Heart left ventricle (tissue), 16 donors: ENCODE results near the gene HOXA3. TPM values are rescaled to one million over a fixed set of nuclear protein-coding genes. Genes with fewer than 3 reads are reported as not detected.

Experiments used
- ATAC-seq, 4 donors: fragments of 200-7000 bp; cut with Tn5 transposase; one replicate each; pipeline ENCODE4 v1.9.1; 2020 to 2022; ENCODE audit warnings: moderate library complexity in 4 of 4, mild to moderate bottlenecking in 3 of 4, moderate number of reproducible peaks in 1 of 4
- DNase-seq, 5 donors: peaks; one replicate each; pipeline ENCODE4 v3.0.0-alpha.2; 2020
- H3K27ac ChIP-seq, 12 donors: fragments of 200-600 bp; sonication (generic) in 4 of 12; one replicate each; pipeline versions ENCODE4 v1.5.0 to v1.8.0; 2016 to 2022; ENCODE audit warnings: mild to moderate bottlenecking in 2 of 12
- H3K27me3 ChIP-seq, 9 donors: fragments of 200-600 bp; sonication (generic) in 2 of 9; one replicate each; pipeline versions ENCODE4 v1.5.1 to v1.8.0; 2016 to 2022; ENCODE audit warnings: mild to moderate bottlenecking in 3 of 9
- H3K36me3 ChIP-seq, 9 donors: fragments of 200-600 bp; sonication (generic) in 2 of 9; one replicate each; pipeline versions ENCODE4 v1.5.0 to v1.8.0; 2018 to 2022; ENCODE audit warnings: mild to moderate bottlenecking in 2 of 9
- H3K4me1 ChIP-seq, 12 donors: fragments of 200-600 bp; sonication (generic) in 4 of 12; one replicate each; pipeline versions ENCODE4 v1.5.0 to v1.8.0; 2016 to 2022; ENCODE audit warnings: mild to moderate bottlenecking in 3 of 12
- H3K4me3 ChIP-seq, 12 donors: fragments of 200-600 bp; sonication (generic) in 4 of 12; one replicate each; pipeline versions ENCODE4 v1.5.0 to v1.8.0; 2017 to 2022; ENCODE audit warnings: mild to moderate bottlenecking in 9 of 12, moderate library complexity in 4 of 12
- H3K9me3 ChIP-seq, 12 donors: fragments of 200-600 bp; sonication (generic) in 4 of 12; one replicate each; pipeline versions ENCODE4 v1.5.0 to v1.8.0; 2016 to 2022; ENCODE audit warnings: mild to moderate bottlenecking in 1 of 12
- CTCF ChIP-seq, 12 donors: fragments of 200-600 bp; sonication (generic) in 4 of 12; IDR thresholded peaks; one replicate each; pipeline versions ENCODE4 v1.5.0 to v1.8.0; 2018 to 2022; ENCODE audit warnings: antibody characterized with exemption in 12 of 12, mild to moderate bottlenecking in 5 of 12
- POLR2A ChIP-seq, 2 donors: fragments of 450-650 bp; IDR thresholded peaks; one replicate each; pipeline ENCODE4 v1.6.1; 2017; ENCODE audit warnings: antibody characterized with exemption in 2 of 2, mild to moderate bottlenecking in 2 of 2, moderate library complexity in 2 of 2
- WGBS, 4 donors: extraction: QIAGEN DNeasy Blood & Tissue Kit in 2 of 4; methylation state at CpG; one replicate each; pipeline versions ENCODE4 v1.1.5 to v1.1.7; 2013 to 2018; 5-methylcytosine and 5-hydroxymethylcytosine counted together
- intact Hi-C, 10 donors: fragments of 100-400 bp; cut with DNase I; formaldehyde crosslinking; loops; one replicate each; pipeline versions ENCODE4 v1.11.1 to v1.14.2; 2022
- polyA plus RNA-seq, 2 donors: library from polyadenylated mRNA; stranded (reverse); fragments of 200-250 nt; gene quantifications; one replicate each; pipeline ENCODE4 v1.2.3, GENCODE V29; 2013
- total RNA-seq, 9 donors: library from RNA; depleted of rRNA in 2 of 9; stranded (reverse); fragments of >200 nt in 2 of 9; fragmentation: NEBNext Ultra II Directional in 3 of 9; extraction: Animal tissue kit (Norgen Biotek cat#: 25700) in 3 of 9; gene quantifications; one replicate each; pipeline versions ENCODE4 v1.1.0 to v1.2.4, GENCODE V29; 2016 to 2023
- donor health status: ischemic (EF 13 %, LVEDD 7.1; RV severe dilation, severe dysfunction).
- donor health status: healthy with polysubstance abuse.
- donor health status: DM: no; HTN: yes; CAD: no.
- donor health status: DM: no; HTN: no; CAD: no.
- donor health status: ischemic (EF 25% LVEDD 6.9; RV normal size, moderate dysfunction).
- donor health status: ischemic (EF 25% LVEDD 5.7; RV mildly dilated, moderate dysfunction).
- donor health status: healthy.
- donor health status: DM: yes; HTN: yes; CAD: no.
- donor health status: ischemic (EF 35%, LVEDD 5.7; RV mildly dilated, moderate dysfunction).
- donor health status: nonischemic (EF 11% LVEDD 7.7; RV severe dilation, severe dysfunction).
- donor health status: DM: yes; HTN: yes; CAD: no.
- donor health status: PGD.
- donor health status: ischemic (EF 29% LVEDD 5.4; RV normal size, mild dysfunction).
- donor health status: nonischemic (EF 23%, LVEDD 6.1; RV moderate dilation, normal function).

The HOXA3 gene
- total and polyA plus RNA-seq, 11 donors, result 0.07 to 3.1 (median 0.64) TPM; not detected in 2

- TF ChIP-seq POLR2A (IDR thresholded peaks at IDR 0.05), result no peak
- TF ChIP-seq CTCF (IDR thresholded peaks at IDR 0.05), result no peak
- WGBS, 4 donors, result 19 to 49% (median 24%) methylated on average over 37 to 53 of the region's 53 CpGs
- Histone ChIP-seq H3K27me3 (peaks cover 51 to 100% (median 95%) of the 10 kb centered on the region in 9 donors), H3K4me3 (no peak overlapping the region), H3K9me3 (no peaks in the 10 kb centered on the region), H3K27ac (peak overlapping the region in 1 of 12 donors; percentile 60), H3K4me1 (peaks cover 0 to 30% (median 6%) of the 10 kb centered on the region in 12 donors), H3K36me3 (no peaks in the 10 kb centered on the region)
- intact Hi-C loops, result loop anchor here in 3 of 10 donors (5.0 kb wide), 3 partner anchors 282 to 457 kb away; no protein-coding TSS in a partner anchor
- ATAC-seq (no peak), DNase-seq (peak in 1 of 5 donors; percentile 59)
These were observed 12.9 kb downstream of the HOXA3 start for GRCh38 chr7:27139334-27140125.

- intact Hi-C loops, result no loop called here
- WGBS, 4 donors, result 26 to 51% (median 36%) methylated on average over 11 of the region's 11 CpGs
- ATAC-seq (no peak), DNase-seq (no peak)
- TF ChIP-seq POLR2A (IDR thresholded peaks at IDR 0.05) (no peak), CTCF (IDR thresholded peaks at IDR 0.05) (no peak)
- Histone ChIP-seq H3K4me1 (peaks cover 0 to 27% (median 6%) of the 10 kb centered on the region in 12 donors), H3K4me3 (no peak overlapping the region), H3K36me3 (no peaks in the 10 kb centered on the region), H3K27ac (peak overlapping the region in 1 of 12 donors; percentile 60), H3K27me3 (peaks cover 46 to 100% (median 95%) of the 10 kb centered on the region in 9 donors), H3K9me3 (no peaks in the 10 kb centered on the region)
These were observed 13.4 kb downstream of the HOXA3 start for GRCh38 chr7:27138985-27139333.

DNA sequence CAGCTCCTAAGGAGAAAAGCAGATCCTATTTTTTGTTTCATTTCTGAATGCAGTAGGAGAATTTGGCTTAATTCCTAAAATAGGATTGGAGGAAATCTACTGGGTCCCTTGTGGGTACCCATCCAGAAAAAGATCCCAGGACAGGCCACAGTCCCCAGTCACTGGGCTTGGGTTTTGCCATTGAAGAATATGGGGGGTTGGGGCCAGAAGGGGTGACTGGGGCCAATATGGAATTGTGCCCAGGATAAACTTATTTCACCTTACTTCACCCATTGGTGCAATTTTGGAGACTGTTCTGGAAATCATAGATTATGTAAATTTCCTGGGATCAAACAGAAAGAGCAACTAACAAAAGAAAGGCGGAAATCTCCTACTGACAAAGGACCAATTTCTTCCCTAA lies 13.9 kb downstream of the HOXA3 start:
- TF ChIP-seq POLR2A (IDR thresholded peaks at IDR 0.05) (no peak), CTCF (IDR thresholded peaks at IDR 0.05) (no peak)
- WGBS, 4 donors, result 34 to 73% (median 70%) methylated on average over 1 of the region's 1 CpG
- H3K4me1 ChIP-seq, result peaks cover 0 to 23% (median 6%) of the 10 kb centered on the region in 12 donors
- H3K4me3 ChIP-seq, result no peak overlapping the region
- H3K27ac ChIP-seq, result peak overlapping the region in 1 of 12 donors; percentile 34
- intact Hi-C loops, result no loop called here
- H3K9me3 ChIP-seq, result no peaks in the 10 kb centered on the region
- ATAC-seq (no peak), DNase-seq (no peak)
- H3K36me3 ChIP-seq, result no peaks in the 10 kb centered on the region
- H3K27me3 ChIP-seq, result peaks cover 41 to 100% (median 95%) of the 10 kb centered on the region in 9 donors

DNA sequence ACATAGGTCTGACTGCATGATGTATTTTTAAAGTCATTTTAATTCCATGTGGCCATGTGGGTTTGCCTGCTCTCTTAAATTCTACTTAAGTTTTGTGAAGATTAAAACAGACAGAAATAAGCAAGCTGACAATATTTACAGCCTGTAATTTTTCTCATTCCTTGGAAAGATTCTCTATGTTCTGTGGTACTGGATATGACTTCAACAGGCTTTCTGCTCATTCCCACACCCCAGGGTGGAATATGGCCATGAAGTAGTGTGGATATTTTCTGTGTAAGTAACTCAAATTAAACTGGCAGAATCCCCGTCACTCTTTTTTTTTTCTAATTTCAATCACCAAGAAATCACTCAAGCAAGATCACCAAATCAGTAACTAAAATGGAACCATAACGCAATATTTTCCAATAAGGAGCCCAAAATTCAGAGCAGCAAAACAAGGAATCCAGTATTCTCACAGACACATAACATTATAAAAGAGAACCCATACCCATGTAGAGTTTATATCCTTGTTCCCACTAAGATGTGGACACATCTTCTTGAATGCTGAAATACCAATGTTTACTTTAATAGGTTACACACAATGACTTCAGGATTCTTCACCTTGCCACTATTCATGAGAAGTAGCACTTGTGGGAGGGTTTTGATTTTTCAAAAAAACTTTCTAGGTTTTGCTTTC lies 14.6 kb downstream of the HOXA3 start:
- Histone ChIP-seq H3K27ac (peak overlapping the region in 1 of 12 donors; percentile 60), H3K36me3 (no peaks in the 10 kb centered on the region), H3K4me3 (no peak overlapping the region), H3K9me3 (no peaks in the 10 kb centered on the region), H3K4me1 (peaks cover 0 to 16% (median 3%) of the 10 kb centered on the region in 12 donors), H3K27me3 (peaks cover 36 to 100% (median 95%) of the 10 kb centered on the region in 9 donors)
- 45 to 68% (median 55%) methylated on average over 2 of the region's 2 CpGs for whole genome bisulfite sequencing, 4 donors
- DNase-seq (no peak), ATAC-seq (no peak)
- TF ChIP-seq POLR2A (IDR thresholded peaks at IDR 0.05) (no peak), CTCF (IDR thresholded peaks at IDR 0.05) (no peak)
- intact Hi-C loops, result no loop called here
